Right cardiac atrium (tissue), 5 donors: ENCODE measurements around the gene QRICH1. TPM values are rescaled to one million over a fixed set of nuclear protein-coding genes. Genes with fewer than 3 reads are reported as not detected.

Source experiments
- ATAC-seq, 2 donors: fragments of 200-7000 bp; cut with Tn5 transposase; one replicate each; pipeline versions ENCODE4 v1.8.0 to v1.9.1; 2020; ENCODE audit warnings: moderate library complexity in 2 of 2, mild to moderate bottlenecking in 1 of 2
- DNase-seq, 3 donors: peaks; one replicate each; pipeline ENCODE4 v3.0.0-alpha.2; 2020
- H3K27ac ChIP-seq: one replicate; pipeline ENCODE4 v1.5.1; 2013; ENCODE audit warnings: mild to moderate bottlenecking, low read length, control low read depth, moderate library complexity
- H3K27me3 ChIP-seq: one replicate; pipeline ENCODE4 v1.6.1; 2013; ENCODE audit not compliant: control insufficient read depth, insufficient read depth
- H3K4me1 ChIP-seq: one replicate; pipeline ENCODE4 v1.6.1; 2013; ENCODE audit warnings: low read length; ENCODE audit not compliant: control insufficient read depth, insufficient read depth
- H3K4me3 ChIP-seq: one replicate; pipeline ENCODE4 v1.5.1; 2013; ENCODE audit warnings: low read length, control low read depth
- H3K9me3 ChIP-seq: one replicate; pipeline ENCODE4 v1.6.1; 2013; ENCODE audit warnings: low read length; ENCODE audit not compliant: control insufficient read depth
- WGBS: extraction: QIAGEN DNeasy Blood & Tissue Kit; methylation state at CpG from one replicate; pipeline ENCODE4 v1.1.7; 2013; 5-methylcytosine and 5-hydroxymethylcytosine counted together
- intact Hi-C, 4 donors: fragments of 100-400 bp; cut with DNase I; formaldehyde crosslinking; loops; one replicate each; pipeline versions ENCODE4 v1.11.0 to v1.14.0; 2022 to 2023
- polyA plus RNA-seq: library from polyadenylated mRNA; stranded (reverse); fragments of 200-250 nt; gene quantifications from one replicate; pipeline ENCODE4 v1.2.3, GENCODE V29; 2013
- total RNA-seq, 4 donors: library from RNA; stranded (reverse); fragmentation: NEBNext Ultra II Directional; extraction: Animal tissue kit (Norgen Biotek cat#: 25700); gene quantifications; one replicate each; pipeline ENCODE4 v1.2.1, GENCODE V29; 2021
- donor health status: healthy with polysubstance abuse.
- donor health status: DM: no; HTN: yes; CAD: no.
- donor health status: DM: no; HTN: no; CAD: no.
- donor health status: DM: no; HTN: yes; CAD: no; lungs with severe emphysema.
- donor health status: DM: yes; HTN: yes; CAD: no.

The QRICH1 gene
- total and polyA plus RNA-seq, 5 donors = 23.3 to 74.7 (median 65.0) TPM

DNA sequence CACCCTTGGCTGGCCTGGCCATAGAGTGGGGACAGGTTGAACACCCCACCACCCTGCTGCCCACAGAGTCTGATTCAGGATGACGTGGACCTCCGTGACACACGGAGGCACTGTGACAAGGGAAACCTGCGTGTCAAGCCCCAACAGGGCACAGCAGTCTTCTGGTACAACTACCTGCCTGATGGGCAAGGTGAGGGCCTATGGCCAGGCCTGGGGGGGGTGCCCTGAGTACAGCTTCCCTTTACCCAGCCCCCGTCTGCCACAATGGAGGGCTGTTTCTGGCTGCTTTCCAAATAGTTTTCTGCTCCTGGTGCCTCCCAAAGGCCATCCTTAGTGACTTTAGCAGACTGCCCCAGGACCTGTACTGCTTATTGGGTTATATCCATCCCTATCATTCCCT is 87.9 kb downstream of the QRICH1 start:
- intact Hi-C loops = no loop called here
- 95% methylated on average over 5 of the region's 5 CpGs for WGBS
- Histone ChIP-seq H3K9me3 (no peaks in the 10 kb centered on the region), H3K4me1 (peaks cover 3% of the 10 kb centered on the region), H3K4me3 (no peak overlapping the region), H3K27me3 (no peaks in the 10 kb centered on the region), H3K27ac (peak overlapping the region; percentile 85)
- peak in 2 of 3 donors; percentile 17 to 72 for DNase-seq
- no peak for ATAC-seq

DNA sequence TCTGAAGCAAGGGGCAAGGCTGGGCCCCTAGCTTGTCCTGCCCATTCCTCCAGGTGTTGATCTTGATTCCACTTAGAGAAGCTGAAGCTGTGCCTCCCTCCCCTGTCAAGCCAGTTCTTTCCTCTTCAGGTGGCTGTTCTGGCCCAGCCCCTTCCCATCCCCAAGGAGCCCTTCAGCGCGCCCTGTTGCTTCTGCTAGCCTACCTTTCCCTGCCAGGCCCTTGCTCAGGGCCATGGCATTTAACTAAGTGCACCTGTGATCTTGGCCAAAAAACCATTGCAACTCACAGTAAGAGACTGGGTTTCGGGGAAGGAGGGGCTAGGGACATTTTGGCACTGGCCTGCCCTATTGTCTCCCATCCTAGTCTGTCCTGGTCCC is 88.6 kb downstream of the QRICH1 start:
- no peak overlapping the region for H3K27ac ChIP-seq
- DNase-seq = peak in 1 of 3 donors; percentile 23
- no peak overlapping the region for H3K4me3 ChIP-seq
- no peak for ATAC-seq
- WGBS = 96% methylated on average over 3 of the region's 3 CpGs
- intact Hi-C loops = no loop called here
- H3K9me3 ChIP-seq = no peaks in the 10 kb centered on the region
- peaks cover 3% of the 10 kb centered on the region for H3K4me1 ChIP-seq
- no peaks in the 10 kb centered on the region for H3K27me3 ChIP-seq

DNA sequence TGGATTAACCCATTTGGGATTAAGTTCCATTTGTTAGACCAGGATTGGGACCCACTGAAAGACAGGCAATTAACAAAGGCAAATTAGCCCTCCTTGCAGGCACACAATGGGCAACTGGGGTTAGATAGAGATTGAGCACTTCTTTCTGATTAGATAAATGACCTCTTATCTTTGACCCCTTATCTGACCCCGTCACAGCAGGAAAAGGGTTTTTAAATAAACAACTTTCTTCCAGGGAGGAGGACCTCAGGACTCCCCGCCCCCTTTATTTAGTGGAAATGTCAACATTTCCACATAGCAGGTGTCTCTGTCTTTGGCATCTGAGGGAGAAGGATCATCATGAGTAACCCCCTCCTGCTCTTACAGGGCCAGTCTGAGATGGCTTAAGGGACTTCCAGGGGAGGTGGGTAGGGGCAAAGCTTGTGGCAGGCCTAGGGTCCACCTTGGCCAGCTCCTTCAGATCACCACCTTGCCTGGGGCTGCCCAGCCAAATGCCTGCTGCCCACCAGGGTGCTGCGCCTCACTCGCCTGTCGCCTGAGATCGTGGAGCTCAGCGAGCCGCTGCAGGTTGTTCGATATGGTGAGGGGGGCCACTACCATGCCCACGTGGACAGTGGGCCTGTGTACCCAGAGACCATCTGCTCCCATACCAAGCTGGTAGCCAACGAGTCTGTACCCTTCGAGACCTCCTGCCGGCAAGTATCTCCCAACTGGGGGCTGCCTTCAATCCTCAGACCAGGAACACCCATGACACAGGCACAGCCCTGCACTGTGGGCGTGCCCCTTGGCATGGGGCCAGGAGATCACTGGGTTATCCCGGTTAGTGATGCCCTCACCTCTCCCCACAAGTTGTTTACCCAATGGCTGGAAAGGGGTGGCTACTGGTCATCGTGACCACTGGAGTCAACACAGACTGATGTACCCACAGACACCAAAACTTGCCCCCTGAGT is 89.2 kb downstream of the QRICH1 start:
- ATAC-seq (no peak), DNase-seq (peak; percentile 34 to 74 (median 69))
- 88% methylated on average over 16 of the region's 16 CpGs for WGBS
- Histone ChIP-seq H3K4me1 (peaks cover 3% of the 10 kb centered on the region), H3K4me3 (no peak overlapping the region), H3K27me3 (no peaks in the 10 kb centered on the region), H3K9me3 (no peaks in the 10 kb centered on the region), H3K27ac (no peak overlapping the region)
- intact Hi-C loops = no loop called here

DNA sequence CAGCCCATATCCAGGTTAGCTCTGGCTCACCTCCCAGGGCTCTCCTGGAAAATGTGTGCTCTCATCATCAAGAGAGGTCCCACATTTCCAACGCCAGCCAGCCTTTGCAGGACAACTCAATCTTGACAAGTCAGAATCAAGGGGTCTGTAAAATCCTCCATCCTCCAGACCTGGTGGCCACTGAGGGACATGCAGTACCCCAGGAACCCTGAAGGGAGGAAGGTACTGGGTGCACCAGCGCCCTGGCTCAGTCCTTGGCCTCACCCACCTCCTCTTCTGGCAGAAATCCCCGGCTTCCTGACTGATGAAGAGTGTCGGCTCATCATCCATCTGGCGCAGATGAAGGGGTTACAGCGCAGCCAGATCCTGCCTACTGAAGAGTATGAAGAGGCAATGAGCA is 92.7 kb downstream of the QRICH1 start:
- Histone ChIP-seq H3K27ac (no peak overlapping the region), H3K4me3 (no peak overlapping the region), H3K4me1 (no peaks in the 10 kb centered on the region), H3K9me3 (no peaks in the 10 kb centered on the region), H3K27me3 (no peaks in the 10 kb centered on the region)
- WGBS = 89% methylated on average over 6 of the region's 6 CpGs
- DNase-seq = peak in 1 of 3 donors; percentile 12
- ATAC-seq = no peak
- intact Hi-C loops = no loop called here

DNA sequence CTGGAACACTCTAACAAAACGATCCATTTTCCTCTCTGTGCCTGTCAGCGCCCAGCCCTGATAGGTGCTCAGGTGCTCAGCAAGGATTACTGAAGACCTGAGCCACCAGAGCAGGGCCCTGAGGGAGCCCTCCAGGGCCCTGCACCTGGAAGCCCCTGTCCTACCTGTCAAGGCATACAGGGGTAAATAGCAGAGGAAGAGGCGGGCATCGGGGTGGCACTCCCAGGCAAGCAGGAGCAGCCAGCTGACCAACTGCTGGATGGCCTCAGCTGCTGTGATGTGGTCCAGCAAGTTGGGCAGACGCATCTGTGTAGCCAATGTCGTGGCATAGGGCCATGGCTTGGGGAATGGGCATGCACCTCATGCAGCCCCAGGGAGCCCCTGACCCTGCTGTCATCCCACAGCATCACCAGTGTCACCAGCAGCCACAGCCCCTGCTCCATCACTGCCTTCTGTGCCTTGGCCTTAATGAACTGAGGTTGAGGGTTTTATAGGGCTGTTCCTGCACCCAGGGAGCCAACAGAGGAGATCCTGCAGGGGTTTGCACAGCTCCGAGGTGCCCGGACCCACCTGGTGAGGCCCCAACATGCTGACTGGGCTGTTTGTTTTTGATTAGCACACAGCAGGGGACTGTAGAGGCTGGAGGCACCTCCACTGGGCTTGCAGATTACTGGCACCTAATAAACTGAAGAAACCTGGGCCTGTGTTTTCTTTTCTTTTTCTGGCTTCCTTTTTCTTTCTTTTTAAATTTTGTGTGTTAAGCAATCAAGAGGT is 94.6 kb downstream of the QRICH1 start:
- no peak overlapping the region for H3K27ac ChIP-seq
- DNase-seq (no peak), ATAC-seq (no peak)
- H3K4me3 ChIP-seq = no peak overlapping the region
- no peaks in the 10 kb centered on the region for H3K27me3 ChIP-seq
- H3K4me1 ChIP-seq = no peaks in the 10 kb centered on the region
- H3K9me3 ChIP-seq = no peaks in the 10 kb centered on the region
- 83% methylated on average over 8 of the region's 8 CpGs for WGBS
- intact Hi-C loops = loop anchor here in 1 of 4 donors (10.0 kb wide), 1 partner anchor 446 kb away; no protein-coding TSS in a partner anchor

DNA sequence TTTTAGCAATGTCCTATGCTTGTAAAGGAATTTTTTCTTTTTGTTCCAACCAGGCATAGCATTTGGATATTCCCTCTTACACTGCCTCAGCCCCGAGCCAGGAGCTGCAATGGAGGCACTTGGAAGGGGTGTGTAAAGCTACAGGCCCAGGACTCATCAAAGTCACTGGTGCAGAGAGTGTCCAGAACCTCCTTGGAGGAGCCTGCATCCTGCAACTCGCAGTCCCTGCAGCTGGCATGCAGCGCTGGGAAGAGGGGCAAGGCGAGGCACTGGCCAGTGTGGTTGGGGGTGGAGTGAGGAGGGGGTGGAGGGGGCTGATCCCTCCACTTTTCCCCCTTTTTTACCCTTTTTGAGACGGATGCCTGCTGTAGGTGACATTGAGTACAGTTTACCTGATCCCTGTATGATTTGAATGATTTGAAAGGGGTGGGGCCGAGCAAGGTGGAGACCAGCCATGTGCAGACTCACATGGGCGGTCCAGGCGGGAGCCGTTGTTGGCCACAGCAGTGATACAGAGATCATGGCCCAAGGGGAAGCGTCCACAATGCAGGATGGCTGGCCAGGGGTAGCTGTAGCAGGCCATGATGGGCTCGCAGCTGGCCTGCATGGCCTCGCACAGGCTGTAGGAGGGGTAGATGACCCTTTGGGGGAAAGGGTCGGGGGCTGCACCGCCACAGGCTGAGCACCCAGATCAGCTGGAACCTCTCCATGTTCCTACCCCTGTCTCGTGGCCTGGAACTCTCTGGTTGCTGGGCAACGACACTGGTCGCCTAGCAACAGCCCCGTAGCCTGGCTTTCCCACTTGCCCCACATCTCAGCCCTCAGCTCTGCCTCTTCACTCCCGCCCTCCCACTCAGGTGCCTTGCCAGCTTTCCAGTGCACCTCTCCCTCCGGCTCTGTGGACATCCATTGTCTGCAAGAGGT is 95.9 kb downstream of the QRICH1 start:
- Histone ChIP-seq H3K9me3 (no peaks in the 10 kb centered on the region), H3K27ac (no peak overlapping the region), H3K4me3 (no peak overlapping the region), H3K4me1 (no peaks in the 10 kb centered on the region), H3K27me3 (no peaks in the 10 kb centered on the region)
- ATAC-seq (no peak), DNase-seq (no peak)
- 76% methylated on average over 20 of the region's 20 CpGs for WGBS
- intact Hi-C loops = loop anchor here in 1 of 4 donors (10.0 kb wide), 1 partner anchor 447 kb away; no protein-coding TSS in a partner anchor

DNA sequence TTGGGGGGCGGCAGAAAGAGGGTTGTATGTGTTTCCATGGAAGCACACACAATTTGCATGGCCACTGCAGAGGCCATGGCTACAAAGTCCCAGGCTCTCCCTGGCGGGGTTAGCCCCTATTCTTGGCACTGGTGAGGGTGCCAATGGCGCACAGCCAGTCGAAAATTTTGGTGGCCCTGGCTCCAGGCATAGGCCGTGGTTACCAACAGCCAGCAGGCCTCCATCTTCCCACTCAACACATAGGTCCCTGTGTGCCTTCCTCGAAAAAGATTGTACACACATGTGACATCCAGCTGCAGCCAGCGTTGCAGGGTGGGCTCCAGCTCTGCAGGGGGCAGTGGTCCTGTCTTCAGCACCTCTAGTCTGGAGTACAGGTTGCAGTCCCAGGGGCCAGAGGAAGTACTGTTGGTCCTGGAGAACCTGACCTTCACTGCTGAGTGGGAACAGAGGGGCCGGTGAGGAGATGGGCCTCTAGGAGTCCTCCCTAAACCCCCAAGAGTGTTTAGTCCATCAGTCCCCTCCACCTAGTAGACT is 96.7 kb downstream of the QRICH1 start:
- no peaks in the 10 kb centered on the region for H3K27me3 ChIP-seq
- DNase-seq = peak in 1 of 3 donors; percentile 59
- no peak for ATAC-seq
- H3K4me3 ChIP-seq = no peak overlapping the region
- 69% methylated on average over 8 of the region's 8 CpGs for WGBS
- intact Hi-C loops = loop anchor here in 1 of 4 donors (10.0 kb wide), 1 partner anchor 448 kb away; no protein-coding TSS in a partner anchor
- H3K4me1 ChIP-seq = no peaks in the 10 kb centered on the region
- no peaks in the 10 kb centered on the region for H3K9me3 ChIP-seq
- no peak overlapping the region for H3K27ac ChIP-seq

DNA sequence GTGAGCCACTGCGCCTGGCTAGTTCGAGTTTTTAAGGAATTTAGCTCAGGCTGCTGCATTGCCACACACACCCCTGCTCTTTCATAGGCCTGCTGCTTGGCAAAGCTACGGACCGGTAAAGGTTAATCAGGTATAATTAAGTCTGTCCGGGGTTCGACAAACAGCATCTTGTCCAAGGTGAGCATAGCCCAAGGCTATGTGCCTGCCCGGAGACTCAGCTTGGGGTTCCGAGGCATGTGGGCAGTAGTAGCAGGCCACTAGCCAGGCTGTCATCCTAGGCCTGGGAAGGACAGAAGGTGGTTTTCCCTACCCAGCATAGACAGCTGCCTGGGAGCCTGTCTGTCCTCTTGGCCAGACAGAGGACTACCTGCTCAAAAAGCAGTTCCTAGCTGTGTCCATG is 97.2 kb downstream of the QRICH1 start:
- Histone ChIP-seq H3K9me3 (no peaks in the 10 kb centered on the region), H3K27ac (no peak overlapping the region), H3K4me1 (peaks cover under 1% of the 10 kb centered on the region), H3K27me3 (no peaks in the 10 kb centered on the region), H3K4me3 (no peak overlapping the region)
- ATAC-seq (no peak), DNase-seq (no peak)
- intact Hi-C loops = loop anchor here in 1 of 4 donors (10.0 kb wide), 1 partner anchor 448 kb away; no protein-coding TSS in a partner anchor
- WGBS = 96% methylated on average over 8 of the region's 8 CpGs

DNA sequence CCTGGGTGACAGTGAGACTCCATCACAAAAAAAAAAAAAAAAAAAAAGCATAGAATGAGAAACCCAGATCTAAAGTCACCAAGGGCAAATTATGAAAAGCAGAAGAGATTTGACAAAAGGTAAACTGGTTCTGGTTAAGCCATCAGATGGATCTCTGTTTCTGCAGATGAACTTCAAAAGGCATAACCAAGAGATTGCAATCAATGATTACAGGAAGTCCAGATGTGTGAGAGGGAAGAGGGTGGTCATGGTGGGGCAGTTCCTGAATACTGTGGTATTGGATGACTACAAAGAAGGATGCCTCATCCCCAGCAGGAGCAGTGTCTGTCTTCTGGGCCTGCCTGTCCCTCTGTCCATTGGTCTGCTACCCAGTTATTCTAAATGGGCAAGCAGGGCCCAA is 100.0 kb downstream of the QRICH1 start:
- DNase-seq (no peak), ATAC-seq (no peak)
- intact Hi-C loops = loop anchor here in 1 of 4 donors (10.0 kb wide), 1 partner anchor 451 kb away; no protein-coding TSS in a partner anchor
- H3K27ac ChIP-seq = no peak overlapping the region
- H3K27me3 ChIP-seq = no peaks in the 10 kb centered on the region
- H3K4me3 ChIP-seq = no peak overlapping the region
- H3K4me1 ChIP-seq = peaks cover 8% of the 10 kb centered on the region
- no peaks in the 10 kb centered on the region for H3K9me3 ChIP-seq
